NOMO-1 (cell line): Measurements from ENCODE around the gene PAPOLG.

Source experiments
- DNase-seq, 2 experiments: peaks; one replicate each; lab custom pipeline; 2025; ENCODE audit not compliant: unreplicated experiment in 2 of 2; lab: John Stamatoyannopoulos, UW

Gene PAPOLG

DNA sequence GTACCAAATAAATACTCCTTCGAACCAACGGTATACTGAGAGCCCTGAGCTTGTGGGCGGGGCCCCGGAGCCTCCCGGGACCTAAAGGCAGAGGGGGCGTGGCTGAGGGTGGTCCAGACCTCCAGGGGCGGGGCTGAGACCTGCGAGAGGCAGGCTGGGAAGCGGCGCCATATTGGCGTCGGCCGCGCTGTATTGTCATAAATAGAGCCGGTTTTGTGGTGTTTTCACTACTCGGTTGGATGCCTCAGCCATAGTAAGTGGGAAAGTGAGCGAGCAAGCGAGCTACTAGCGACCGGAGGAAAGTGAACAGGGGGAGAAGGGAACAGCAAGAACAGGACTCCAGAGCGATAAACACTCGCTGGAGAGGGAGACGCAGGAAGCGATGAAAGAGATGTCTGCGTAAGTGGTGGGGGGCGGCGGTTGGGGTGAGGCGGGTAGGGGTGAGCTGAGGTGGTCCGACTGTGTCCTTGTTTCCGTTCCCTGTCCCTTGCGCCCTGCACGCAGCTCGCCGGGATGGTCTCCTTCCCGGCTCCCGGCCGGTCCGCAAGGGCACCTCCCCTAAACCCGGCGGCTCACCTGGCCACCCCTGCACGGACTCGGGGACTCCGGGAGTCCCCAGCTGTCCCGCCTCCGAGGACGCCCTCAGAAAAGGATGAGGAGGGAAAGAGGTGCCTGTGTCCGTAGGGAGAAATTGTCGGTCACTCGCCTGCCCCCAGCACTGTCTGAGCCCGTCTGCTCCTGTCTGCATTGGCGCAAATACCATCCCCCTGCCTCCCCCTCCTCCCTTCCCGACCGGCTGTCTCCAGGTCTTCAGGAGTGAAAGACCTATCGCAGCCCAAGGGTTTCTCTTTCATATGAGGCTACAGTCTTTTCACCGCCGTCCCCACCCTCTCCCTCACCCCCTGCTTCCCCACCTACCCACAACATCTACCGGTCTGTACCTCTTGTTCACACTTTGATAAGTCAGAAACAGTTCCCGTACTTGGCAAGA, at the start of gene PAPOLG:
TSS of gene PAPOLG (plus strand) at position 172 of the 991 bp plus-strand sequence. CDS start at position 383, 211 bp downstream.
- peak; percentile 89 to 95 for DNase-seq

GRCh38 chr2:60707750-60708371, 48.2 kb upstream of the PAPOLG start:
- DNase-seq, result peak; percentile 24 to 48

GRCh38 chr2:60708630-60709320, 47.3 kb upstream of the PAPOLG start:
- DNase-seq, result no peak

- DNase-seq, result peak; percentile 41 to 80
Observed at GRCh38 chr2:60710707-60711106, 45.4 kb upstream of the PAPOLG start.

DNA sequence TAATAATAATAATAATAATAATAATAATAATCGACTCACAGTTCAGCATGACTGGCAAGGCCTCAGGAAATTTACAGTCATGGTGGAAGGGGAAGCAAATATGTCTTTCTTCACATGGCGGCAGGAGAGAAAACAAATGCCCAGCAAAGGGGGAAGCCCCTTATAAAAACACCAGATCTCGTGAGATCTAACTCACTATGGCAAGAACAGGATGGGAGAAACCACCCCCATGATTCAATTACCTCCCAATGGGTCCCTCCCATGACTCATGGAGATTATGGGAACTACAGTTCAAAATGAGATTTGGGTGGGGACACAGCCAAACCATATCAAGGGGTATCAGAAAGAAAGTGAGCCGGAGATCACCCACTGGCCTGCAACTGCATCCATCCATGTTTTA, 40.5 kb upstream of the PAPOLG start:
- DNase-seq, result no peak

- peak; percentile 62 to 88 for DNase-seq
Observed at GRCh38 chr2:60717691-60718090, 38.4 kb upstream of the PAPOLG start.

- DNase-seq, result no peak
Observed at GRCh38 chr2:60719331-60719730, 36.7 kb upstream of the PAPOLG start.

DNA sequence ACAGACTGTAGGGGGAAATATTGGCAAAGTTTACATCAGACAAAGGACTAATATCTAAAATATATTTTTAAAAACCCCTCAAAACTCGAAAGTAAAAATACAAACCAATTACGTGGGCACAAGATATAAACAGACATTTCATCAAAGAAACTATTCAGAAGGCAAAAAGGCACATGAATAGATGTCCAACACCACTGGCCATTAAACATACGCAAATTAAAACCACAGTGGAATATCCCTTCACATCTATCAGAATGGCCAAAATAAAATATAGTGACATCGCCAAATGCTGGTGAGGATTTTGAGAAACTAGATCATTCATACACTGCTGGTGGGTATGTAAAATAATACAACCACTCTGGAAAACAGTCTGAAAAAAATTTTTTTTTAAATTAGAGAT, 30.6 kb upstream of the PAPOLG start:
- DNase-seq, result no peak

- no peak for DNase-seq
Observed at GRCh38 chr2:60728855-60729254, 27.2 kb upstream of the PAPOLG start.

DNA sequence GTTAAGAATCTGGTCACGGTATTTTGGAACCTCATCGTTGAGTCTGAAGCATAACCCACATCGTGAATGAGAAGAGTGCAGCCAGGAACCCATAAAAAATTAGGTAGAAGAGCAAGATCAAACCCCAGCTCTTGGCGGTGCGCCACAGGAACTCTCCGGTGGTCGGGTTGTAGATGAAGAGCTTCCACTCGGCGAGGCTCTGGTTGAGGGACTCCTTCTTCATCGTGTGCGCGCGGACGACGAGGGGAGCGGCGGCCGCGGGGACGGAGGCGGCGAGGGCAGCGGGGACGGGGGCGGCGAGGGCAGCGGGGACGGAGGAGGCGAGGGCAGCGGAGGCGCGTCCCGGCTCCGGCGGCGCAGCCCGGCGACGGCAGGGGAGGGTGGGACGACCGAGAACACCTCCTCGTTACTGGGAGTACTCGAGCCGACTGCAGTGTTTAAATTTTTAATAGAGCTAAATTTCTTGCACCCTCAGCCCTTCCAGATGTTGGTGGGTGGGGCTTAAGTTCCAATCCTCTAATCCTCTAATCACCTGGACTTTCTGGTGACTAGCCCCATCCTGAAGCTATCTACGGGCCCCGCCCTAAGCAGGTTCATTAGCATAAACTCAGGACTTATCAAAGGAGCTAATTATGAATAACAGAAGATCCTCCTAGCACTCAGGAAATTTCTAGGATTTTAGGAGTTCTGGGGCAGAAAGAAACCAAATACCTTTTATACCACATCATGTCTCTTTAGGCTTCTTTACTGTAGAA, 20.4 kb upstream of the PAPOLG start:
- no peak for DNase-seq

- DNase-seq, result no peak
Observed at GRCh38 chr2:60738679-60739078, 17.4 kb upstream of the PAPOLG start.

DNA sequence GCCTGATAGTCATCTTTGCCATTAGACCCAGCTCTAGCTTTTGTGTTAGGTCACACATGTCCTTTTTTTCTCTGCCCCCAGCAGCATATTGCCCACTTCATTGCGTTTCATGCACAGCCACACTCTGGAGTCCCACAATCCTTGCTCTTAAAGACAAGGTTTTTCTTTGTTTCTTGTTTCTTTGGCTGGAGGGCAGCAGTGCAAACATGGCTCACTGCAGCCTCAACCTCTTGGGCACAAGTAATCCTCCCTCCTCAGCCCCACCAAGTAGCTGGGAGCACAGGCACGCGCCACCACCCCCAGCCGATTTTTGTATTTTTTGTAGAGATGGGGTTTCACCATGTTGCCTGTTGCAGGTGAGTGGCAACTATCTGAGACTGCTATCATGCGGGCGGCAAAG, 16.9 kb upstream of the PAPOLG start:
- DNase-seq, result no peak

- DNase-seq, result no peak
Observed at GRCh38 chr2:60741576-60741975, 14.5 kb upstream of the PAPOLG start.

- DNase-seq, result no peak
Observed at GRCh38 chr2:60742419-60742818, 13.6 kb upstream of the PAPOLG start.

DNA sequence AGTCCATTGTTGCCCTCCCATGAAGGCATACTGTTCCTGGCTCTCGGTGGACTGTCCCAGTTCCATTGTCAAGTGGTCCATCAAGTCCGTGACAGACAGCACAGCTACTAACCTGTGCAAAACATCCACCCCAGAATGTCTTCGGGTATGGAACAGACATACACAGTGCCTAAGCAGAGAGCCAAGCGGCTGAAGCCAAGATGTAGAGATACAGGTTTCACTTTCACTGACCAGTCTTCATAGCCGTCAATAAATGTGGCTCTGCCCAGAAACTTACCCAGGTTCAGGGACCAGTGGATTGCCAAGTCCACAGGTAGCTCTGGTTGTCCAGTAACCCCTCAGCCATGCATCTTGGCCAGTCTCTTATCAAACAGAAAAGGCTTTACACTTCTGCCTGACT, 10.7 kb upstream of the PAPOLG start:
- DNase-seq, result no peak

GRCh38 chr2:60745761-60746160, 10.3 kb upstream of the PAPOLG start:
- no peak for DNase-seq

GRCh38 chr2:60746318-60746717, 9.8 kb upstream of the PAPOLG start:
- DNase-seq, result no peak

- no peak for DNase-seq
Observed at GRCh38 chr2:60759654-60760053, 3.6 kb downstream of the PAPOLG start.

DNA sequence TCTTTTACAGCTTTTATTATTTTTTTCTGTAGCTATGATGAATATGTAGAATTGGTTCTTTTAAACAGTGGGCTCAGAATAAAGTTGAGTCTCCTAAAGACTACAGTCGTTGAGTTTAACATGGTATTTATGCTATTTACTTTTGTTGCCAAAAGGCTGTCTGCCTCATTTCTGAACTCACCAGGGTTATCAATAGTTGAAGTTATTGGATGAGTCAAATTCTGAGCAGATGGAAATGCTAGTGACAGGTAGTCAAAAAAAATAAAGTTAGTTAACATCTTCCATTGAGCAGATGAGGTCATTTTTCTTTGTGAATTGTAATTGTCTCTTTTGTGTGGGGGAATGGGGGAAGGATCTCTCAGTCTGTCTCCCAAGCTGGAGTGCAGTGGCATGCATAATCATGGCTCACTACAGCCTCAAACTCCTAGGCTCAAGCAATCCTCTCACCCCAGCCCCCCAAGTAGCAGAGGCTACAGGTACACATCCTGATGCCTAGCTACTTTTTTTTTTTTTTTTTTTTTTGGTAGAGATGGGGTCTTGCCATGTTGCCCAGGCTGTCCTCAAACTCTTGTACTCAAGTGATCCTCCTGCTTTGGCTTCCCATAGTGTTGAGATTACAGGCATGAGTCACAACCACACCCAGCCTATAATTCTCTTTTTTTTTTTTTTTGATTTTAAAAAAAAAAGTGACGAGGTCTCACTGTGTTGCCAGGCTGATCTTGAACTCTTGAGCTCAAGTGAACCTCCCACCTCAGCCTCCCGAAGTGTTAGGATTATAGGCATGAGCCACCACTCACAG, 8.9 kb downstream of the PAPOLG start:
- DNase-seq, result no peak

DNA sequence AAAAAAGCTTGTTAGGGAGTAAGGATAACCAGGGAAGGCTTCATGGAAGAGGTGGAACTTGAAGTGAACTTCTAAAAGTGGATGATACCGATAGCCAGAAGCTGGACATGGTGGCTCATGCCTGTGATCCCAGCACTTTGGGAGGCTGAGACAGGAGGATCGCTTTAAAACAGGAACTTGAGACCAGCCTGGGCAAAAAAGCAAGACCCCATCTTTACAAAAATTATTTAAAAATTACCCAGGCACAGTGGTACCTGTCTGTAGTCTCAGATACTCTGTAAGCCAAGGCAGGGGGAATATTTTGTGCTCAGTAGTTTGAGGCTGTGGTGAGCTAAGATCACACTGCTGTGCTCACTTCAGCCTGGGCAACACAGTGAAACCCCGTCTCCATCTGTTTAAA, 10.2 kb downstream of the PAPOLG start:
- no peak for DNase-seq
